Measurements from ENCODE around the gene STARD10.

STARD10 gene

DNA sequence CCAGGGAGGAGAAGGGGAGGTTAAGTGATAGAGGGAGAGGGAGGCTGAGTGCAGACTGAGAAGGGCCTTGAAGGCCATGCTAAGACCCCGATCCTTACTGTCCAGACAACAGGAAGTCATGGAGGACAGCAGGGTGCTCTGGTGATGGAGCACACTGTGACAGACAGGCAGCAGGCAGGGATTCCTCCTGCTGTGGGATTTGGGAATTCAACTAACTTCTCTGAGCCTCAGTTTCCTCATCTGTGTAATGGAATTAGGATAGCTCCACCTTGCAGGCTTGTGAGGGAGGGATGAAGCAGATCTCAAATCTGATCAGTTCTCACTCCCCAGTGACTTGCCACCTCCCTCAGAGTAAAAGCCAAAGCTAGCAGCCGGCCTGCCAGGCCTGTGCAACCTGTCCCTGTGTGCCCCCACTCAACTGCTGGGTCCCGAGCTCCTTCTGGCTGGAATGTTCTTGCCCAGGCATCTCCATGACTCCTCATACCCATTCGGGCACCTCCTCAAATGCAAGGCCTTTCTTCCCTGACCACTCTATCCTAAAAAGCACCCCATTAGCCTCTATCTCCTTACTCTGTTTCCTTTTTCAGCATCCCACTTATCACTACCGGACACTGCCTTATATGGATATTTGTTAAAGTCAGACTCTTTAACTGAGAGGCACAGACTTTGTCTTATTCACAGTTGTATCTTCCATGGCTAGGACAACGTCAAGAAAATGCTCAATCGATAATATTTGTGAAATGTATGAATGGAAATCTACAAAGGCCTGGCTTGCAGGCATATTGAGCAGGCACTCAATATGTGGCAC lies 51.1 kb downstream of the STARD10 start:
- DNase-seq, result no peak

DNA sequence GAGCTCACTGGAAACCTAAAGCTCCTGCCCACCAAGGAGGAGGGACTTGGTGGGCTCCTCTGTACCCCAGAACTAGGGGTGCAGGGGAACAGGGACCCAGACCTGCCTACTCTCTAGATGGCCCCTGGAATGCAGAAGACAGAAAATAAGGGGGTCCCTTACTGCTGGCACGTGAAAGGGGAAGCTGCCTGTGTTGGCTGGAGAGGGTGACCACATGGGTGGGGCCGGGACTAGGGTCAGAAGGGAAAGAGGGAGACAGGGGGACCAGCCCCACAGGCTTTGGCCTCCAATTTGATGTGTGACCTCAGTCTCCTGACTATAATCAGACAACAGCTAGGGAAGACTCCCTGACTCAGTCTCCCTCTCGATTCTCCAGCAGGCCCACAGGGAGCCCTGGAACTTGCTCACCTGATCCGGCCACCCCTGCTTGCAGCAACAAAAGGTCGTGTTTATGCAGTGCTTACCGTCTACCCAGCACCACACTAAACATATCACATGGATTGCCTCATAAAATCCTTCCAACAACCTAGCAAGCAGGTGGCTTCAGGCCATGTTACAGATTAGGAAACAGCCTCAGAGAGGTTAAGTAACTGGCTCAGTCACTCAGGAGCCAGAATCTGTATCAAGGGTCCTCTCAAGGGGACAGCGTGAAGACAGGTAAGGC lies 51.9 kb downstream of the STARD10 start:
- DNase-seq, result no peak

DNA sequence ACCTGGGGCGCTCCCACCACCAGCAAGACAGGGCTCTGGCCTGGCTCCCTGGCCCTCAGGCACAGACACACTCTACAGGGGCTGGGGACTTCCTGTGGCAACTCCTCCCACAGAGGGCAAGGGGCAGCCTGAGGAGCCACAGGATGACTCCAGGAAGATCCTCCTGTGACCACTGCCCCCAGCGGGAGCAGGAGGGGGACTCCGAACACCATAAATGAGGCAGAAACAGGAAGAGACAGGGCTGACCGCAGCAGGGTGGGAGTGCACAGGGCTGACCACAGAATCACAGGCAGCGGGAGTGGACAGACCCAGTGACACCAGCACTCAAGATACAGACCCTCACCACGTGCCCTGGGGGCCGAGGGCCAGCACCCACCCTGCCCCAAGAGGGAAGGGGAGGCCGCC lies 52.4 kb downstream of the STARD10 start:
- no peak for DNase-seq

DNA sequence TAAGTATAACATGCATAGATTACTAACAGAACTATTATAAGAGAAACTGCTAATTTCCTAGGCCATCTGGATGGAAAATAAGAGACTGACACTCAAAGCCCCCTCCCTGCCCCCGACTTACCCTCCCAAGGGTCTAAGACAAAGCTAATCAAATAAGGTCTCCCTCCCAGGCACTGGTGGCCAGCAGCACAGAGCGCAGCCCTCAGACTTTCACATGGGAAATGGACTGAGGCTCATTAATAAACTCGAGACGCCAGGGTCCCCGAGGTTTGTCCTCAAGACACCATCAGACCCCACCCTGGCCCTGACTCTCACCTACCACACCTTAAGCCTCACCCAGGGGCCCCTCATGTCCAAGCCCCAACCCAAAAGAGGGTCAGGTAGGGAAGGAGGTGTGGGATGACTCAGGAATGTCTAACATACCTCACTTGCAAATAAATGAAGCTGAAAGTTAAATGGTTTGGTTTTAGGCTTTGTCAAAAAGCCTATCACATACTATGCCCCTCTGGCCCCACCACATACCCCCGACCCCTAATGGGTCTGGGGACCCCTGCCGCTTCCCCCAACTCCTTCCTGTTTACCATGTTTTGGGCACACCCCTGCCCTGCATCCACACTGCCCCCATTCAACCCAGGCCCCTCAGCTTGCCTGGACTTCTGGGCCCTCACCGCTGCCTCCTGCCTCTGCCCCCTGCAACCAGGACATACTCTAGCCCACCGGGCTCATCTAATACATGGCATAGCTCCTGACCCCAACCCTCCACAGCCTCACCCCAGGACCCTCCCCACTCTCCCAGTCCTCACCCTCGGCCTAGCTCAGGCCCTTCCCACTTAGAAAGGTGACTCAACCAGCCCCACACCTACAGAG lies 53.1 kb downstream of the STARD10 start:
- DNase-seq, result no peak

DNA sequence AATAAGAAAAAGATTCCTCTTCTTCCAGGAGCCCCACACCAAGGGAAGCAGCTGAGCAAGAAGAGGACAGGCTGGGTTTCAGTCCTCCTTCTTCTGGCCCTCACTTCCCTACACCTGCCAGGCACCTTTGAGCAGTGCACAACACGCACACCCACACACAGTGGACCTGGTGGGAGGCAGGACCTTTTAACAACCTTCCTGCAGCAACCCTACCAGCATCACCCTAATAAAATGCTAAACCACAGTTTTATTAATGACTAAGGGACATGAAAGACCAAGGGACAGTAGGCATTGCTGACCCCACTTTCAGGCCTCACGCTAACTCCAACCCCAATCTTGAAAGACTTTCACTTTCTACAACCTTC lies 53.8 kb downstream of the STARD10 start:
- DNase-seq, result no peak

DNA sequence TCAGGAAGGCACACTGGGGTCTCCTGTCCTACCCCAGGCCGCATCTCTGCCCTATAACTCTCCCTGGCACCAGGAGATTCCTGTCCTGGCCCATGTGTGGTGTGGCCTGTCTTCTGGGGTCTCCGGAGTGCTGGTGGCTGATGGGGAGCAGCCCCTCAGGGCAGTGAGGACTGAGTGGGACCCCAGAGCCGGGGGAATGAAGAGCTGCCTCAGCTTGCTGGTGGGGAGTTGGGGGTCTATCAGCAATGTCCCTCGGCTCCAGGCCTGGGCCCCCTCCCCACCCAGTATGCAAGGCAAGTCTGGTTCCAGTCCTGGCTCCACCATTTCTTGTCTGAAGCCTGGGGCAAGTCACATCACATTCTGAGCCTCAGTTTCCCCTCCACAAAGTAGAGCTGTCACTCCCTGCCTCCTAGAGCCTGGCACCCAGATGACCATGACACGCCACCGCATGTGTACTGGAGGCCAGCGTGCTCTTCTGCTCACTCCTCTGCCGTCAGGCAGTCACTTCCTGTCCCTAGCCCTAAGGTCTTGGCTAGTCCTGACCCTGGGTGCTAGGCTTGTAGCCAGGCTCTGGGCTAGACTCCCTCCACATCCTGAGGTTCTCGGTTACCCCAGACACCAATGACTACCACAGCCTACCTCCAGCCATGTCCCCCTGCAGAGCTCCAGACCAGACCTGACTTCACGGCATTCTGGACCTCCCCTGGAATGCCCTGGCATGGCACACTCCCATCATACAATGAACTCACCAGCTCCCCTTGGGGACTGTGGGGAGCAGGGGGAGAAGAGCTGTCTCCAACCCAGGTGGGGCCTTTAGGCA lies 54.4 kb downstream of the STARD10 start:
- no peak for DNase-seq

DNA sequence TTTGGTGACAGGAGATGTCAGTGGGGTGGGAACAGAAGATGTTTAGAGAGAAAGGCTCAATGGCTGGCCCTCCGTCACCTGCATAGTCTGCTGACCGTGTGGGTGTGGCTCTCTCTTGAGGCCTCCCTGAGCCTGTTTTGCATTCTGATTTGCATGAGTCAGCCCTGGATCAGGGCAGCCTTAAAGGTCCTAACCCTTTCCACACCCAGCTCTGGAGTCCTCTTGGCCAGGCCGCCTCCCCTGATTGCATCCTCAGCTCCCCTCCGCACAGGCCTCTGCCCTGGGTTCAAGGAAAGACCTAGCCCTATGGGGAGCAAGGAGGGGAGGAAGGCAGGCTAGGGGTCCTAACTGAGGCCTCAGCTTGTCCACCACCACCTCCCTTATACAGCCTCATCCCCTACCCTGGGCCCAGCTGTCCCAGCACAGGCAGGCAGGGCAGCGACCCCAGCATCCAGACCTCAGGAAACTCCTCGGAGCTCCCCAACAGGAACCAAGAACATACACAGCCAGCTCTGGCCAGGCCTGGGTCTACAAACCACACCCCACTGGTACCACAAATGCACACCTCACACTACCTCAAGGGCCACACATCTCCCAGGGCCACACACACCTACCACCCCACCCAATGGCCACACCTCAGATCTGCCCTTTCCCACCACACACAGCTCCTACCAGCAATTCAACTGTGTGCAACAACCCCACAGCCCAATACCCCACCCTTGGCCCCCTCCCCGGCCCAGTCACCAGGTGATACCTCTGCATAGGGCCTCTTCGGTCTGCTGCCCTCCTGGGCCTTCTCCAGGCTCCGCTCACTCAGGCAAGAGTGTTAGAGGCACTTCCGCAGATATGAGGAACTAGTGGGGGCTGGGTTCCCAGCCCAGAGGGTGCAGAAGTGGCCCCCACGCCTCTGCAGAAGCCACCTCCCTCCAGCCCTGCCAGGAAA lies 55.4 kb downstream of the STARD10 start:
- DNase-seq, result no peak

DNA sequence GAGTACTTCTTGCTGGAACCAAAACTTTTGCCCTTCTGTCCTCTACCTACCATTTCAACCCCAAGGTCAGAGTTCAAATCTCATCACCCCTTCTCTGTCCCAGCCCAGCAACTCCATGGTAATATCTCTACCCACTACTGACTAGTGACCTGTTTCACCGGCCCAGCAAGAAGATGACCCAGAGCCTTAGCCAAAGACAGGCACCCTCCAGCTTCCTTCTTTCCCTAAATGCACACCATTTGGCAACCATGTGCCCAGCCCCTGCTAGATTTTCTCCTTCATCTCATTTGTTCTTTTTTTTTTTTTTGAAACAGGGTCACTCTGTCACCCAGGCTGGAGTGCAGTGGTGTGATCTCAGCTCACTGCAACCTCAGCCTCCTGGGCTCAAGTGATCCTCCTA lies 56.5 kb downstream of the STARD10 start:
- DNase-seq, result no peak

DNA sequence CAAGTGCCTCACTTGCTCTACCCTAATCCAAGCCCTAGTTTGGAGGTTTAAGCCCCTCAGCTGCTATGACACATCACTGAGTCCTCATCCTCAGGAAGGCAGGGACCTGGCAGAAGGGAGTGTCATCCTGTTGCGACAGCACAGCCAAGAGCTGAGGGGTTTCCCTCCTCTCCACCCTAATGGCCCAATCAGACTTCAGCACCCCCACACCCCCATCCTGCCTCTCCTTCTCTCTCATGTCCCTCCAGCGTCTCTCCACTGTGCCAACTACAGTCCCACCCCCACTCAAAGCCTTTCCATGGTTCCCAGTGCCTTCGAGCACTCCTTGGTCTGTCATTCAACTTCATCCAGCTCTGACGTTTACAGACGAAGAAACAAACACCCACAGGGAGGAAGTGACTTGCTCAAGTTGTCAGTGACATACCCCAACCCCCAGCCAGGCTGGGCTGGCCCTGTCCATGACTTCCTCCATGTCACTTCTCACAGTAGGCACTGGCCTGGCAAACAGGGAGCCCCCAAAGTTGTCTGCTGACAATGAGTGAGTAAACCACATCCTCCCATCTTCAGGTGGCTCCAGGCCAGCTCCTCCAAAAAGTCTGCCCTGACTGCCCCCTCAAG lies 57.3 kb downstream of the STARD10 start:
- no peak for DNase-seq

DNA sequence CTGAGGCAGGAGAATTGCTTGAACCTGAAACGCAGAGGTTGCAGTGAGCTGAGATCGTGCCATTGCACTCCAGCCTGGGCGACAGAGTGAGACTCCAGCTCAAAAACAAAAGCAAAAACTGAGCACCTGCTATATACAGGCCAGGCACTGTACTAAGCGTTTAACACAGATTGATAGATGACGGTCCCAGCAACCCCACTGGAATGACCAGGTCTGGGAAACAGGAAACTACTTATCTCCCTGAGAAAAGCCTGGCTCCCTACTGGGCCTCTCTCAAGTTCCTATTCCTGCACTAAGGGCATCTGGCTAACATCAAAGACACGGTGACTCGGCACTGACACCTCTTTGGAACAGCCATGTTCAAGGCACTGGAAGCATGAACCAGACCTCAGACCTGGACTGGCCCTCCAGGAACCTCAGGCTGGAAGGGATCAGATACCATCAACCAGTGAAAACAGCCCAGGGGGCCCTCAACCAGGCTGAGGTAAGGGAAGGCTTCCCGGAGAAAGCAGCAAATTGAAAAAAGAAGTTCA lies 58.3 kb downstream of the STARD10 start:
- DNase-seq, result no peak

DNA sequence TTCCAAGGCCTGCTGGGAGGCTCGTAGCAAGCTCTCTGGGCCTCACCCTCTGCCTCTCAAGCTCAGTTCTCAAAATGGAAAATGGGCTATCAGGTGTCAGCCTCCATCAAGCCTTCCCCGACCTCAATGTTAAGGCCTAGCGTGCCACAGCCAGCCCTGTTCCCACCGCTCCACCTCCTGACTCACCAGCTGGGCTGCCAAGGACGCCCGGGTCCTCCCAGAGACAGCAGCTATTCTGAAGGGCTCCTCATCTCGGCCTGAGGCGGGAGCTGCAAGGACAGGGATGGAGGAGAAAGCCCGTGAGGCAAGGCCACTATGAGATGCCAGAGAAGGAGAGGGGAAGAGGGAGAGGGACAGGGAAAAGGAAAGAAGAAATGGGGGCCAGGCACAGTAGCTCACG lies 61.5 kb downstream of the STARD10 start:
- DNase-seq, result no peak

DNA sequence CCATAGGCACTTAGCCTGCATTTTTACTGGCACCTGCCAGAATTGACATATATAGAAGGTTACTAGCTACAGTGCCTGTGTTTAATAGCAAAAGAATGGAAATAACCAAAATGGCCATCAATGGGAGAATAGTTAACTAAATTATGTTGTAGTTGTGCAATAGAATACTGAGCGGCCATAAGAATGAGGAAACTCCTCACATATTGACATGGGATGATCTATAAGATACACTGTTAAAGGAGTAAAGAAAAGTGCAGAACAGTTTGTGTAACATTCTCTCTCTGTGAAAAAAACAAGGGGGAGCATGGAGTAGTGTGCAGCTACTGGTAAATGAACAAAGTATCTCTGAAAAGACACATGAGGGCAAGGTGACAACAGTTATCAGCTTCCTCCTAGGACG lies 63.1 kb downstream of the STARD10 start:
- no peak for DNase-seq

DNA sequence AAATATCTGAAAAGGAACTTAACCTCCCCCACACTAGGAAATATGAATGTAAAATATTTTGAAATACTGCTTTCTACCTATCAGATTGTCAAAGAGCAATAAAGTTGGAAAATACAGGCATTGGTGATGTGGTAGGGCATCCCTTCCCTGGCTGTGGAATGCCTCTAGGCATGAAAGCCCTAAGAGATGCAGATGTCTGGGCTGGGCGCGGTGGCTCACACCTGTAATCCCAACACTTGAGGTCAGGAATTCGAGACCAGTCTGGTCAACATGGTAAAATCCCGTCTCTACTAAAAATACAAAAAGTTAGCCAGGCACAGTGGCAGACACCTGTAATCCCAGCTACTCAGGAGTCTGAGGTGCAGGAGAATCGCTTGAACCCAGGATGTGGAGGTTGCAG lies 63.6 kb downstream of the STARD10 start:
- DNase-seq, result no peak

DNA sequence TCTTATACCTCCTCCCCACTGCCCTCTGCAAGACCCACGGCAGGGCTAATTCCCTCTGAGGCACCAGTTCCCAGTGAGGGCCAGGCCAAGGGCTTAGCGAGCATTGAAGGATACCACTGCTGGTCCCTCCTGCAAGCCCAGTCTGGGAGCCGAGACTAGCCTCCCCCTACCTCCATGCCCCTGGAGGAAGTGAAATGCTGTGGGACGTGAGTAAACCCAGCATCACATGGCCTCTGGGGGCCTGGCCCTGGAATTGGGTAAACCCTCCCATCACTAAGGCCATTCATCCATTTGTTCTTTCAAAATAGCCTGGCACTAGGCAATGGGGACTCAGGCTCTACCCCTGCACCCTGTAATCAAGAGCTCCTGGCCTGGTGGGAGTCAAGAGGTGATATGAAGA lies 66.3 kb downstream of the STARD10 start:
- no peak for DNase-seq

DNA sequence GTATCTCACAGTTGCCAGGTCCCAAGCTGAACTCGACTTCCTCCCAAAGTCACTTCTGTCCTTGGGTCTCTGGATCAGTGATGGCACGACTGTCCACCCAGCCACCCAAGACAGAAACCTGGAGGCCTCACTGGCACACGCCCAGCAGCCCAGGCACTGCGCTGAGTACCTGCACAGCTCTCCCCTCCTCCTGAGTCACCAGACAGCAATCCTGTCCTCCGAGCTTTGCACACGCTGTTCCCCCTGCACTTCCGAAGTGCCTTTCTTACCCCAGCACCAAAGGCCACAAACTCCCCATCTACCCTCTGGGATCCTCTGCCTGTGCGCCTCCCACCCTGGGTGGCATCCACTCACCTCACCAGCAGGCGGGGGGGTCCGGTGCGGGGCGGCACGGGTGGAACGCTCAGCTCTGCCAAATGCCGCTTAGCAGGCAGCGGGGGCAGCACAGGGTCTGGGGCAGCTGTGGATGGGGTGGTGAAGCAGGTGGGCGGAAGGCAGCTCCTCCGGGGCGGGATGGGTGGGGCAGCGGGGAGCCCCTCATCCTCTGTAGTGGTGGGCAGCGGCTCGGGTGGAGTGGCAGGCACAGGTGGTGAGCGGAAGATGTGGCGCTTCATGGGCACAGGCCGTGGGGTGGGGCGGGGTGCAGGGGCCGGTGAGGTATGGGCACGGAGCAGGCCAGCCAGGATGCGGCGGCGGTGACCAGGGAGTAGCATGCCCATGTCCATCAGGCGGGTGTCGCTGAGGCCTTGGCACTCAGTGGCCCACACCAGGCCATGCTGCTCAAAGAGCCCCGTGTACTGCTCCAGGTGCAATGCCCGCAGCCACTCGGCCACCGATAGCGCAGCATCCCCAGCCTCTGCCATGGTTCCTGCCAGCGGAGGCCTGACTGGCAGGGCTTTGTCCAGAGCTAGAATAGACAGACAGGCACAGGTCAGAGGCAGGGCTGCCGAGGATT lies 67.3 kb downstream of the STARD10 start:
- DNase-seq, result no peak

DNA sequence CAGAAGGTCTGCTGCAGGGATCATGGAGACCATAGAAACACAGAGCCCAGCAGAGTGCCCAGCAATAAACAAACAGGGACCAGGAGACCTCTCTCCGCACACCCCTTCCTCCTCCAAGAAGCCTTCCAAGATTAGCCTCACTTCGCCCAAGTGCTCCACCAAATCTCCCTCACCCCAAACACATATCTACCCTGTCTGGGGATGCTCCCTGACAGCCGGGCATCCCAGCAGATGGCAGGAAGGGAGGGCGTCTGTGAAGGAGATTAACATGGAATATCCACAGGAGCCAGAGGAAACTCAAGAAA lies 68.2 kb downstream of the STARD10 start:
- no peak for DNase-seq

DNA sequence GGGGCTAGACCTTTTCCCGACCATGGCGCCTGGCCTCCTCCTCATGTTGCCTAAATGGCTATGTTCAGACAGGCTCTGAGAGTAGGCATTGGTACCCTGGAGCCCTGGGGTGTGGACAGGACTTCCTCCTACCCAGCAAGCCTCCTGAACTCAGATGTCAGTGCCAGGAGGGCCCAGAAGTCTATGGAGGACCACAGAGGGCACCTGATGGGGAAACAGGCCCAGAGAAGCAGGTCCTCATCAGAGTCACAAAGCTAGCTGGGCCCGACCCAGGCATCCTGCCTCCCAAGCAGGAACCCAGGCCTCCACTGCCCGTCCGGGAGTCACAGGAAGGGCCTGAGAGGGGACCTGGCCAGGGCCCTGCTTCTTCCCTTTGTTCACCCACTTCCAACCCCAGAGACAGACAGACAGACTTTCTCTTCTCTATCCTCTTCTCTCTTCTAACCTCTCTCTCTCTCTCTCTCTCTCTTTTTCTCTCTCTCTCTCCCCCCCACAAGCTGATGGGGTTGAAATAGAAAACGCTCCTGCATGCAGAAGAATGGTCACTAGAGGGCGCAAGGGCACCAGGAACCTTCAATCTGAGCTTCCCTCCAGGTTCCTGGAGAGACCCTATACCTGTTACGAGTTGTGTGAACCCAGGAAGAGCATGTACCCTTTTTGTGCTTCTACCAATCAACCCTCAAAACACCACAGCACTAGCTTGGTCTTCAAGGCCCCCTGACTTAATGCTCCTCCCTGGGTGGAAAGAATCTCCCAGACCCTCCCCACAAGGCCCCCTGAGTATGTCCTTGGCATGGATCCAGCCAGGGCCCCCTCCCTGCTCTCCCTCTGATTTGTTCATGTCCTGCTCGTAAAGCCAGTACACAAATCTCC lies 68.8 kb downstream of the STARD10 start:
- peak; percentile 97 for DNase-seq

DNA sequence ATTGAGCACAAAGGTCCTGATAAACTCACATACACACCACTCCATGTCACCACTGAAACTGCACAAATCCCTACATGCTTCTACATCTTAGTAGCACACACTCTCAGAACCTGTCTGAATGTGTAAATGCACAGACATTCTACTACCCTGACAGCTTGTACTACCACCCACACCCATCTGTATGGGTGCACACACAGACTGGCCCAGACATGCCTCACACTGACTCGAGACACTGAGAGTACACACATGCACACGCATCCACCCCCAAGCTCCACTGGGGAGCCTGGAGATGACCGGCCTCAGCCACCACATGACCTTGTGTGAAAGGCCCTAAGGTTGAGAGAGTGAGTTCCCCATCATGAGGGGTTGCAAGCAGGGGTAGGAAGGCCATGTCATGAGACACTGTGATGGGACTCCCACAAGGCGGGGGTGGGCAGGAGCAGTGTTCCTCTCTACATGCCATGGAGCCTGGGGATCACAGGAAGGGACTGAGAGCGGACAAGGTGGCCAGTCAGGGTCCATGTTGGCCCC lies 69.8 kb downstream of the STARD10 start:
- DNase-seq, result no peak

DNA sequence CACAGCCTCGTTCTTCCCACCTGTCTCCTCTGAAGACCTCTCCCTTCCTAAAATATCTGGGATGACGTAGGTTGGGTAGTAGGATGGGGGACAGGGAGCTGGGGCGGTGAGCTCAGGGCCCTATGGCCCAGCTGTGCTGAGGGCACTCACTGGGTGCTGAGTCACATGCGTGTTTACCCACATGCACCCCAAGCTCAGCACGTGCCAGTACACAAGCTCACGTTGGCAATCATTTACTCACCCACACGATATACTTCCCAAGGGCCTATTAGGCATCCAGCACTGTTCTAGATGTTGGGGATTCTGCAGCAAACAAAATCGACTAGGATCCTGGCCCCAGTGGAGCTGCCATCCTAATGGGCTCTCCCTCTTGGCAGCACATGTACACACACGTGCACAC lies 70.3 kb downstream of the STARD10 start:
- no peak for DNase-seq

Data from eye (tissue), 1 donor.